Esophagus squamous epithelium (tissue), 4 donors: ENCODE results near the gene MEOX1.

ENCODE experiments used
- CTCF ChIP-seq, 6 experiments: fragments of 450-650 bp in 4 of 6; fragments of 200-600 bp in 2 of 6; sonication (generic) in 2 of 6; IDR thresholded peaks; one replicate each; pipeline ENCODE4 v1.5.1; 2016 to 2019; ENCODE audit warnings: antibody characterized with exemption in 6 of 6, mild to moderate bottlenecking in 4 of 6, moderate library complexity in 4 of 6
- POLR2A ChIP-seq, 4 donors: fragments of 450-650 bp; IDR thresholded peaks; one replicate each; pipeline ENCODE4 v1.6.1; 2017; ENCODE audit warnings: antibody characterized with exemption in 4 of 4, mild to moderate bottlenecking in 4 of 4, moderate library complexity in 3 of 4

- TF ChIP-seq CTCF (IDR thresholded peaks at IDR 0.05) (no peak), POLR2A (IDR thresholded peaks at IDR 0.05) (no peak)
Observed at GRCh38 chr17:43664096-43664495, 2.4 kb upstream of the MEOX1 start.
